Stimulated activated CD4-positive, alpha-beta T cell treated with anti-CD3 and anti-CD28 coated beads, Interleukin-2, amount 100 ng/mL, for 4 hours (primary cell): Measurements from ENCODE around the gene ZP4.

Source experiments
- DNase-seq: peaks from one replicate; pipeline ENCODE4 v3.0.0-alpha.2; 2020; ENCODE audit warnings: low read depth

ZP4 gene, protein sequence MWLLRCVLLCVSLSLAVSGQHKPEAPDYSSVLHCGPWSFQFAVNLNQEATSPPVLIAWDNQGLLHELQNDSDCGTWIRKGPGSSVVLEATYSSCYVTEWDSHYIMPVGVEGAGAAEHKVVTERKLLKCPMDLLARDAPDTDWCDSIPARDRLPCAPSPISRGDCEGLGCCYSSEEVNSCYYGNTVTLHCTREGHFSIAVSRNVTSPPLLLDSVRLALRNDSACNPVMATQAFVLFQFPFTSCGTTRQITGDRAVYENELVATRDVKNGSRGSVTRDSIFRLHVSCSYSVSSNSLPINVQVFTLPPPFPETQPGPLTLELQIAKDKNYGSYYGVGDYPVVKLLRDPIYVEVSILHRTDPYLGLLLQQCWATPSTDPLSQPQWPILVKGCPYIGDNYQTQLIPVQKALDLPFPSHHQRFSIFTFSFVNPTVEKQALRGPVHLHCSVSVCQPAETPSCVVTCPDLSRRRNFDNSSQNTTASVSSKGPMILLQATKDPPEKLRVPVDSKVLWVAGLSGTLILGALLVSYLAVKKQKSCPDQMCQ

DNA sequence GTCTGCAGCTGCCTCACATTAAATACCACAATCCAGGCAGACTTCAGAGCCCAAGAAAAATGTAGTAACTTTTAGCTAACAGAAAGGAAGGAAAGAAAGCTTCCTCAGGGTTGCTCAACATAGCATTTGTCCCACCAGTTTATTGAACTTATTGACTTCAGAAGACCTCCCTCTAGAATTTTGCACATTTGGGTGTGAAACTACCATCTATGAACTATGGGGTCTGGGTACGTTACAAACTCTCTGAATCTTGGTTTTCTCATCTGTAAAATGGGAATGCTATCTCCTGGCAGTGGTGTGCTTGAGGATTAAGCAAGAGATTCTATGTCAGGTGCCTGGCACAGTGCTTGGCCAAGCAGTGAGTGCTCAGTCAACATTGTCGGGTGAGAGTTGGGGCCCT lies at the start of gene ZP4:
ZP4 (minus strand) TSS at position 101 of the 400 bp plus-strand sequence. CDS start 287 bp downstream, outside the sequence.
- DNase-seq, result no peak

DNA sequence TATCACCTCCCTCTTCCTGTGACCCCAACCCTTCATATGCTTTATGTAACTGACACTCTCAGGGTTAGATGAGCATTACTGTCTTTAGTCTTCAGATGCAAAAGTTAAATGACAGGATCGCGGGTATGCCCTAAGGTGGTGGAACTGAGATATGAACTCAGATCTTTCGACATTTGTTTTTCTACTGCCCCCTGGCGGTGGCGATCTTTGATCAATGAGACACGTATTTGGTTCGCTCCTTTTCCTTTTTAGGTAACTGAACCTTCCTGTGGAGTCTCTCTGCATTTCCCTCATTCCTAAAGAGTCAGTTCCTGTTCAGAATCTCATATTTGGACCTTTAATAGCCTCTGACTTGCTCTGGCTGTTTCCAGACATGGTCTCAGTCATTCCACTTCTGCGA lies 47.8 kb upstream of the ZP4 start:
- DNase-seq, result no peak

DNA sequence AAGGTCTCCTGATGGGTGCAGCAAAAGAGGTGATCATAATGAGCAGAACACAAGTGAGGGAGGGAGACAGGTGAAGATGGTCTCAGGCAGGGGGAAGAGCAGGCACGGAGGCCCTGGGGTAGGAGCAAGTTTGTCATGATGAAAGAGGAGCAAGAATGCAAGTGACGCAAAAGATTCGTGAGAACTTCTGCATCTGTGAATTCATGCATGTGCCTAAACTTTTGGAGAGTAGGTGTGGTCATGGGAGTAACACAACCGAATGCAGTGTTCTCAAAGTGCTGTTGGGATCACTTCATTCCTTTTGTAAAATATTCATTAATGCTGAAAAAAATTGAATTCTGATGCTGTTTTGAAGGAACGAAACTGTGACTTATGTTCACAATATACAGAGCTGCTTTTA lies 47.3 kb upstream of the ZP4 start:
- no peak for DNase-seq

DNA sequence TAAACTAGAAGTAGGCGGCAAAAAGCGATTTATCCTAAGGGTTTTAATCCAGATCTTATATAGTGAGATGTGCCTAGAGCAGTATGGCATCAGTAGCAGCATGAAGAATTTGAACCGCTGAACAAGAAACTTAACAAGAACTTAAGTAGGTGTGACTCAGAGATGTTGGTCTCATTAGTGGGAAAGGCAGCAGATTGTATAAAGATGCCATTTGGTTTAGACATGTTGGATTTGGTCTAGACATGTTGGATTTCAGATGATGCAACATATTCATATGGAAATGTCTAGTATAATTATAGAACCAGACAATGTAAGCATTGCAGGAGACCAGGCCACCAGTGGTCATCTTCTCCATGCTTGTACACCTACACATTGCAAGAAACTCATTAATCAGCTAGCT lies 42.1 kb upstream of the ZP4 start:
- no peak for DNase-seq

DNA sequence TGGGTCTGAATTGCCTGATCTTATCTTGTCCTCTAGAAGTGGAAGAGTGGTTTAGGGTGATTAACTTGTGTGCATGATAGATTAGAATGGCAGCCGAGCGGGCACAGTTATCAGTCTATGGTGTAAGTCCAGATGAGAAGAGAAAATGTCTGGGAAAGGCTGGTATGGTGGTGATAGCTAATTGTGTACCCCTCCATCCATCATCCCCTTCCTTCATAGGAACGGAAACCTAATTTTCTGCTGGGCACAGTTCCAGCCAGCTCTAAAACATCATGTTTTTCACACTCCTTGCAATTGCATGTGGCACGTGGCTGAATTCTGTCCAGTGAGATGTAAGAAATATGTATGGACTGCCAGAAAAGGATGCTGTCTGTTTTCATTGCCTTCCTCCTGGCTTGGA lies 40.9 kb upstream of the ZP4 start:
- no peak for DNase-seq

DNA sequence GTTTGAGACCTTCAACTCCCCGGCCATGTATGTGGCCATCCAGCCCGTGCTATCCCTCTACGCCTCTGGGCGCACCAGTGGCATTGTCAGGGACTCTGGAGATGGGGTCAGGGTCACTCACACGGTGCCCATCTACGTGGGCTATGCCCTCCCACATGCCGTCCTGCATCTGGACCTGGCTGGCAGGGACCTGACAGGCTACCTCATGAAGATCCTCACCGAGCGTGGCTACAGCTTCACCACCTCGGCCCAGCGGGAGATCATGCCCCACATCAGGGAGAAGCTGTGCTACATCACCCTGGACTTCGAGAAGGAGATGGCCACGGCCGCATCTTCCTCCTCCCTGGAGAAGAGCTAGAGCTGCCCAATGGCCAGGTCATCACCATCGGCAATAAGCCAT lies 36.5 kb upstream of the ZP4 start:
- DNase-seq, result no peak

DNA sequence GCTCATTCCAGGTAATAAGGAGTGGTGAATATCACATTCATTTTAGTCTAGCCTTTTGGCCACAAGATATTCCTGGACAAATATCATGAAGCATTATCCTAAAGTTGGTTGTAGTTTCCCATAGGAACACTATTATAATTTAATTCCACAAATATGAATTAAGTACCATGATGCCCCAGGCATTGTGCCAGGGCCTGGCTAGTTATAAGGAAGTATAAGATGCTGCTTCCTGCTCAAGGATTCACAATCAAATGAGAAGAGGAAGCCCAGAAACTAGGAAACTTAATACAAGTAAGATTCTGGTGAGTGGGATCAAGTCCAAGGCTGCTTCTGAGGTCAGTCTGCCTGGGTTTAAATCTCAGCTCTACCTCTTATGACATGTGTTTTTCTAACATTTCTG lies 30.6 kb upstream of the ZP4 start:
- DNase-seq, result no peak

DNA sequence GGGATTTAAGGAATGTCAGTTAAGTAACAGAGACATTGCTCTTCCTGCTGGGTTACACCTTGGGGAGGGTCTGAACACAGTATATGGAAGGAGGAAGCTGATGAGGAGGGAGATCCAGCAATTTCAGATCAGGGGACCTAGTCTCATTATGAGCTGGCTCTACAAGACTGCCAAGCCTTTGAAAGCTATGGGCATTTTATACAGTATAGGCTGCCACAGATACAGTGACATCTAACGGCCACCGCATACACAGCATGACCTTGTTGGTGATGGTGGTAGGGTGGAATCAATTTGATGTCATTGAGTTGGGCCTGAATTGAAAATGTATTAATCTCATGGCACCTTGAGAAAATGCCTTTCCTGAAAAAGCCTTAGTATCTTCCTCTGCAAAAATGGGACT lies 22.6 kb upstream of the ZP4 start:
- no peak for DNase-seq

DNA sequence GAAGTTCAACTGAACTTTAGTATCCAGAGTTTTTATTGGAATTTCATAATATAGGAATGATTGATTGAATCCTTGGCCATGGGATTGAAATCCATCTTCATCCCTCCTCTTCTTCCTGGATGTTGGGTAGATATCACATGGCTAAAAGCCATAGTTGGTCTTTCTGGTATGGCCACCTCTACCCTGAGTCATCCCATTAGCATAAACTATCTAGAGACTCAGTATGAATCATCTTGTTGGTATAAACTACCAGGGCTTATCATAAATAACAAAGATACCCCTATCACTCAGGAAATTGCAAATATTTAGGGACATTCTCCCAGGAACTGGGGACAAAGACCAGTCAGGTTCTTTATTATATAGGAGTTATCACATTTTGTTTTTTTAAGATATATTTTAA lies 21.2 kb upstream of the ZP4 start:
- DNase-seq, result no peak

DNA sequence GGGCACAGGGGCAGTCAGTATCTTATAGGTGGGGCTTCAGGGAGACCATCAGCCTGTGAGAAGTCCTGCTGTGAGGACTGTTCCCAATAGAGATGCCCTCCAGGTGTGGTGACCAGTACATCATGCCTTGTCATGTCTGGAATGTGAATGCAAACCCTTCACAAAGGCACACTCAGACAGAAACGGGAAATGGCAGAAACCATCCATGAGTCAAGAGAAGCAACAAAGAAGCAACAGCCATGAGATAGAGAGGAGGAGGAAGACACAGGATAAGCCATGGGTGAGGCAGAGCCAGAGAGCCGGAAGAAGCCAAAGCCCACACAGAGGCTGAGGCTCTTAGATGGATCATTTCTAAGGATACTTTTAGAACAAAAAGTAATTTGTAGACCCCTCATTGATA lies 20.1 kb upstream of the ZP4 start:
- no peak for DNase-seq

DNA sequence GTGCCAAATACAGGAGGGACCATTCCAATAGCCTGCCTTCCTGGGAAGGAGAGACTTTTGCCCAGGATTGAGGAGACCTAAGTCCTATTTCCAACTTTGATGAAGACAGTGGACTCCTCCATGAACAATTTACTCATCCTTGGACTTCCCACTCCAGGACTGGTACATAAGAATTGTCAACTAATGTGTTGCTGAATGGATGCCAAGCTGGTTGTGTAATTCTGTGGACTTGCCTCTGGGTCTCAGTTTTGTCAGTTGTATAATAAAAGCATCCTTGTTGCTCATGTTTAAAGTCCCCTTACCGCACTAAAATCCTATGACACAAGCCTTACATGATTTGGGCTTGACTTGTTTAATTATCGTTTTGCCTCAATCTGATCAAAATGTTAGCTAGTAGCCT lies 13.2 kb upstream of the ZP4 start:
- DNase-seq, result no peak

DNA sequence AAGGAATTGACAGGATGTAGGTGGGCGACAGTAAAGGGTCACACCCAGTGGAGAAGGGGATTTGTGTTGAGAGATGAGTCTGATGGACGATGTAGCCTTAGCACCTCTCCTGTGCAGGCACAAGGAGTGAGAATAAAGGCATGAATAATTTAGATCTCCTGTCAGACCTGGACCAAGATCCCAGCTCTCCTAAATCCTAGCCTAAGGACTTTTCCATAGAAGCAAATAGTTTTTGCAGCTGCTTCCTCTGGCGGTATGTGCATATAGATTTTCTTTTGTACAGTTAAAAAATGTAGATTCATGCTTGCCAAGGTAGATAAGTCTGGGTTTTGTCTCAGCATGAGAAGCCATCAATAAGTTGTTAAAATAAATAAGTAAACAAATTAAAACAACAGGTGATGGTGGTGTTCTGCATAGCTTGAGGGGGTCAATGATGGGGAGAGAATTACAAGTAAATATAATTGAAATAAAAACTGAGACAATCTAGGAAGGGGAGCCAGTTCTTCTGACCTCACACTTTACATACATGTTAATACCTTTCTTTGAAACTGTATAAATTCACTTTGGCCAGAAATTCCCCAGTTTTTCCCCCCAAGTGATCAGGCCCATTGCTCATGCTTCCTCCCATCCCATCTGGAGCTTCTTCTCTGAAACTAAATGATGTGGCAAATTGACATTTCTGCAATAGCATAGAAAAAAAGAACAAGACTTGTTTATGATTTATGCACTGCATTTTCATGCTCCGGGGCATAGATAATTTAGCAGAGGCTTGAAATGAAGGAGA lies 12.4 kb upstream of the ZP4 start:
- DNase-seq, result no peak

DNA sequence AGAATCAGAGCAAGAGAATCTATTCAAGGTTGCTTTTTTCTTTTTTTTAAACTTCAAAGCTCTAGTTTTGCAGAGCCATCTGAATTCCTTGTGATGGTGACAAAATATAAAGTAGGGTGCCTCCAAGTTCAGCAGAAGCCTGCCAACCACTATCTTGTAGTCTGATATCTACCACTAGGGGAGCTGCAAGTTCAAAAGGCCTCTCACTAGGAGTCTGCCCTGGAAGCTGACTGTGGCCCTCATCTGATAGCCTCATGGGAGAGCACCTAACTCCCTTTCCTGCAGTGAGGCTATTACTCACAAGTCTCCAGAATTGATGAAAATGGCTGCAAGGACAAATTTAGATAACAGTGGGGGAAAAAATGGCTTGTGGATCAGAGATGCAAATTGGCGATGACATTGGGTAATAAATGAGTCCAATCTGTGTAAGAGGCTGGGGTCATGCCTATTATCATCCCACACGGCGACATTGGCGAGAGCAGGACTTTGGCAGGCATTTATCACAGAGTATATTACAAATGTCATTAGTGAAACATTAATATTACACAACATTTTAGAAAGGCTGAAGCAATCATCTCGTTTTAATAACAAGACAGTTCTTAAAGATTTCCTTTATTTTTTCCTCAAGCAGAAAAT lies 10.7 kb upstream of the ZP4 start:
- DNase-seq, result no peak

DNA sequence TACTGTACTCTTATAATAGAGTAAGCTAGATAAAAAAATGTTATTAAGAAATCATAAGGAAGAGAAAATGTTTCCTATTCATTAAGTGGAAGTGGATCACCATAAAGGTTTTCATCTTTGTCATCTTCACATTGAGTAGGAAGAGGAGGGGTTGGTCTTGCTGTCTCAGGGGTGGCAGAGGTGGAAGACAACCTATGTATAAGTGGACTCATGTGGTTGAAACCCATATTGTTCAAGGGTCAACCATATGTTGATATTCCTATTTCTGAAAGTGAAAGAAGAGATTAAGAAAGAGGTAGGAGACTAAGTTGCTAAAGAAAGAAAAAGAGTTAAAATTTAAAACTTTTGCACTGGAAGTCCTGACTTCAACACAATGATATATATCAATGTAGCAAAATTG lies 4.9 kb upstream of the ZP4 start:
- DNase-seq, result no peak

DNA sequence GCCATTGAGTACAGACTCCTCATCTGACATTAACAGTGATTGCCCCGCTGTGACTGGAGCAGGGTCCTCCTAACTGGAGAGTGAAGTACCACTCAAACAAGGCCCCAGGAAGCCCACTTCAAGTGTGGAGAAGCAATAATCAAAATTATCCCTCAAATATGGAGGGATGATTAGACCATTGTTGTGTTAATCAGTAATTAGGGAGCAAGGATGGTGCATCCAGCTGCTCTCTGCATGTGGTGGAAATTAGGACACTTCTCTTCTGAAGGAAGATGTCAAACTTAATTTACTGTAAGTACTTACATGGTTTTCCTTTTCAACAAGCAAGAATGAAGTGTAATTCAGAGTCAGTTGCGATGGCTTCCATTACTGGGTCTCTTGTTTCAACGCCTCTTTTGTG lies 3.4 kb upstream of the ZP4 start:
- no peak for DNase-seq

DNA sequence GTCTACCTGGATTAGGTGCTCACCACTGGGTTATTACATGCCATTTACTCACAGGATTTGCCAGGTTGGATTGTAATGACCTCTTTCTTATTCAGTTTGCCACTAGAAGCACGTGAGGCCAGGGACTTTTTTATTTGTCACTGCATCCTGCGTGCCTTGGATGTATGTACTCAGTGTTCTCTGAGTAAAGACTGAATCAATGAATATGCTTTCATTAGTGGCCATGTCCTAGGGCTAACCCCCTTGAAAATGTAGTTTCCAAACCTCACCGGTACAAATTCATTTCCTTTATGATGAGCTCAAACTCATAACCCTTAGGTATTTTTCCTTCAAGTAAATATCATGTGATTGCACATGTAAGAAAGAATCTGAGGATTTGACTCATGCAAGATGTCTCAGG lies 1.3 kb upstream of the ZP4 start:
- DNase-seq, result no peak

DNA sequence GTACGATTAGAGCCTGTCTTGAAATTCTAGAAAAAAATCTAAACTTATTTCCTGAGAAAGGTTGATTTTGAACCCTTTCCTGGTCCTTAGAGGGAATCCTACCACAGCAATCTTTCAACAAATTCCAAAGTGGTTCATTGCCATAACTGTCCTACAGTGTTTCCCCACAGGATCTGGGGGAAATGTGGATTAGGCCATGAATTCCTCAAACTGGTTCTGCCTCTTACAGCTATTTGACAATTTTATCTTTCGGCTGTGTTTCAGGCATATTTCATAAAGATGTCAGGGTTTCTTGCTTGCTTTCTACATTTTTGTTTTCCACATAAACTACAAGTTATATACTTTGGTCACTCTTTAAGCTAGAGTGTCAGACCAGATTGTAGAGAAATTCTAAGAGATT lies 544 bp upstream of the ZP4 start:
- no peak for DNase-seq

DNA sequence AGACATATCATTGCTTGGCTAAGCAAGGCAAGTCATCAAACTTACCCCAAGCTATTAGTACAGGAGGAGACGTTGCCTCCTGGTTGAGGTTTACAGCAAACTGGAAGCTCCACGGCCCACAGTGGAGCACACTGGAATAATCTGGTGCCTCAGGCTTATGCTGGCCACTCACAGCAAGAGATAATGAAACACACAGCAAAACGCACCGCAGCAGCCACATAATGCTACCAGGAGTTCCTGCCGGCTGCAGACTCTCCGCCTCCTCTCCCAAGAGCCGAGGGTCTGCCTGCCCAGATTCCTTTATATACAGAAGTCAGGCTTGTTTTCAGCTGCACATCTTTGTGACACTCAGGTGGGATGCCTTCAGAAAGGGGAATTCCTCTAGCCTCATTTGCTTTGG lies 306 bp downstream of the ZP4 start:
- DNase-seq, result no peak

DNA sequence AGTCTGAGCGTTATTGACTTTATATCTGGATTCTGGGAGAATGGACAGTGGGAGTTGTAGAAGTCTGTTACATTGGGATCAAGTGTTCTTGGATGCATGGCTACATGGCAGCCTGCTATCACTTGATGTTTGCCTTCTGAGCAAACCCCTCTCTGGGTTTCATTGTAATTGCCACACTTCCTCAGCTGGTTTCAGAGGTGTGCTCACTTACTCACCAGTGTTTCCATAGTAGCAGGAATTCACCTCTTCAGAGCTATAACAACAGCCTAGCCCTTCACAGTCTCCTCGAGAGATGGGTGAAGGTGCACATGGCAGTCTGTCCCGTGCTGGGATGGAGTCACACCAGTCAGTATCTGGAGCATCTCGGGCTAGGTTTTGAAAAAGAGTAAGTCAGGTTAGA lies 2.6 kb downstream of the ZP4 start:
- no peak for DNase-seq

DNA sequence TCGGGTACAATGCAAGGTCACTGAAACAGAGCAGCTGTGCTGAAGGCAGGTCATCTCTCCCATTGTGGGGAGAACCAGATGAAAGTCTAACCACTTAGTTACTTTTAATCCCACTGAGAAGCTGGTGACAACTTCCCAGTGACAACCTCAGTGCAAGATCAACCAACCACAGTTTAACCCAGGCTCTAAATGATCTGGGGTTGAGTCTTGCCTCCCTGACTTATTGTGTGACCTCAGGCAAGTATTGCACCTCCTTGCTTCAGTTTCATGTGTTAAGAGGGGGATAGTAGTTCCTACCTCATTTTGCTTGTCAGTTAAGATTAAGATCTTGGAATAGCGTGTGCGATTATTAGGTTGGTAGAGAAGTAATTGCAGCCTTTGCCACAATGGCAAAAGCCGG lies 3.2 kb downstream of the ZP4 start:
- DNase-seq, result no peak

DNA sequence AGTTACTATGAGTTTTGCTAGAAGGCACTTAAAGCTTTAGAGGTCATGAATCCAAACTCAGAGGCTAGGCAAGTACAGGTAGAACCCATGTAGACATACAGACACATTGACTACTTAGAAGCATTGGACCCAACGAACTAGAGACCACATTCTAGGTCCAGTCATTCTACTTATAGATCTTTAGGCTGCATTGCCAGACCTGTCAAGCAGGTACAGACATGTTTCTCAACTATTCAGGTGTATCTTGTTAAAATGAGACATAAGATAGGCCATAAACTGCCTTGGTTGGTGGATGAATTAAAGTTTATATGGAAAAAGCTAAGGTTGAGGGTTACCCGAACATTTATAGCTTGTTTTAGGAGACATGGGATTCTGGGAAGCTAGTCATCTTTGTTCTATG lies 6.5 kb downstream of the ZP4 start:
- no peak for DNase-seq

DNA sequence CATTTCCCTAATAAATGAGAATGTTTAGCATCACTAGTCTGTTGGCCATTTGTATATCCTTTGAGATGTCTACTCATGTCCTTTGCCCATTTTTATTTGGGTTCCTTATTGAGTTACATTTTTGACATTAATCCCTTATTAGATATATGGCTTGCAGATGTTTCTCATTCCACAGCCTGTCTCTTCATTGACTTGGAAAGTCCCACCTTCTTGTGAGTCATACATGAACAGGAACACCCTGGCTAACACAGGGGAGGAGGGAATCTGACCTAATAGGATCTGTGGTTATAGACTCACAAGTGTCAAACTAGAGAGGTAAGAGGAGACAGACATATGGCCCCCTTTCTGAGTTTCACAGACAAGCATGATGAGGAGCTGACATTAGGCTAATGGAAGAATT lies 11.5 kb downstream of the ZP4 start:
- no peak for DNase-seq

DNA sequence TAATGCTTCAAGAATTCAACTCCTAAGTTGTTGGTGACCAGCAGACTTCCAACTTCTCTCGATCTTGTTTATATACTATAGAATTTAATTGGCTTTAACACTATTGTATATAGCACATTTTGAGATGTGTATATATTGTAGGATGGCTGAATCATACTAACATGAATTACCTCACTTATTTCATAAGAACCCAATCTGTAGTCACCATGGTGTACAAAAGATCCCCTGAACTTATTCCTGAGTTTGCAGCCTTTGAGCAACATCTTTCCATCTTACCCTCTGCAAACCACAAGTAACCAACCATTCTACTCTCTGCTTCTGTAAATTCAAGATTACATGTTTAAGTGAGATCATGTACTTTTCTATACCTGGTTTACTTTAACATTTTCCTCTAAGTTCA lies 12.3 kb downstream of the ZP4 start:
- DNase-seq, result no peak
